ENCODE data around the gene GPC5.

DNA sequence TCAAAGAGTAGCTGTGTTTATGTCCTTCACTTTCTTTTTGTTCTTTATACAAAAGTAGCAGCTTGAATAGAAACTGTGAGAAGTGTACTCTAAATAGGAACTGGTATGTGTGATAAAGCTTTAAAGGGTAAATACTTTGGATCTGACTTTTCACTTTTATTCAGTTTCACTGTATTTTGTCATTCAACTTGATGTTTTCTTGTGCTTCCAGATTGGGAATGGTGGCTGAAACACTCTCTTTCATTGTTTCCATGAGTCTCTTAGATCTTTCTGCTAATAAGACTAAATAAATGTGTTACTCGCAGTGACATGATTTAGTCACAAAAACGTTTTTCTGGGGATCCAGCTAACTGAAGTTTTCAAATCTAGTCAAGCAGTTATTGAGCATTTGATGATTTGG is 133.2 kb downstream of the GPC5 start:
- TF ChIP-seq, protein P1, sequence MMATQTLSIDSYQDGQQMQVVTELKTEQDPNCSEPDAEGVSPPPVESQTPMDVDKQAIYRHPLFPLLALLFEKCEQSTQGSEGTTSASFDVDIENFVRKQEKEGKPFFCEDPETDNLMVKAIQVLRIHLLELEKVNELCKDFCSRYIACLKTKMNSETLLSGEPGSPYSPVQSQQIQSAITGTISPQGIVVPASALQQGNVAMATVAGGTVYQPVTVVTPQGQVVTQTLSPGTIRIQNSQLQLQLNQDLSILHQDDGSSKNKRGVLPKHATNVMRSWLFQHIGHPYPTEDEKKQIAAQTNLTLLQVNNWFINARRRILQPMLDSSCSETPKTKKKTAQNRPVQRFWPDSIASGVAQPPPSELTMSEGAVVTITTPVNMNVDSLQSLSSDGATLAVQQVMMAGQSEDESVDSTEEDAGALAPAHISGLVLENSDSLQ (IDR thresholded peaks at IDR 0.05): no peak
- TF ChIP-seq NFRKB (IDR thresholded peaks at IDR 0.05): no peak

Data from HEK293T (cell line).